ENCODE data around the gene GMIP. TPM values are rescaled to one million over a fixed set of nuclear protein-coding genes. Genes with fewer than 3 reads are reported as not detected.

The GMIP gene
- total and polyA plus RNA-seq, 2 of the 13 experiments (the other 11 are each of a cell fraction or from before 2014, with no cell fraction given) = 1.5 to 1.8 TPM

GRCh38 chr19:19663256-19664120 is 20.0 kb upstream of the GMIP start, which contains the start of gene ATP13A1 (continued):
- TF ChIP-seq ZNF691 (CRISPR knock-in tag; IDR thresholded peaks at IDR 0.05; ENCODE audit: borderline replicate concordance, low read depth) (no peak), SKI (IDR thresholded peaks at IDR 0.05; ENCODE audit: partially characterized antibody) (no peak), FLYWCH1 (CRISPR knock-in tag; IDR thresholded peaks at IDR 0.05) (no peak), E2F5 (CRISPR knock-in tag; conservative IDR thresholded peaks at IDR 0.05) (no peak), BATF2 (CRISPR knock-in tag; IDR thresholded peaks at IDR 0.05) (no peak), MED13 (CRISPR knock-in tag; IDR thresholded peaks at IDR 0.05) (no peak), SNAPC4 (CRISPR knock-in tag; IDR thresholded peaks at IDR 0.05) (no peak), ZNF350 (CRISPR knock-in tag; IDR thresholded peaks at IDR 0.05; ENCODE audit: borderline replicate concordance, low read depth) (no peak), ZNF18 (CRISPR knock-in tag; IDR thresholded peaks at IDR 0.05; ENCODE audit: insufficient replicate concordance) (peak; percentile 20), SNAPC5 (CRISPR knock-in tag; IDR thresholded peaks at IDR 0.05; ENCODE audit: borderline replicate concordance) (no peak), ZBTB34 (CRISPR knock-in tag; IDR thresholded peaks at IDR 0.05) (no peak), FOXC1 (CRISPR knock-in tag; IDR thresholded peaks at IDR 0.05; ENCODE audit: borderline replicate concordance) (no peak; the same call in 1 of the 2 replicates), HOMEZ (CRISPR knock-in tag; IDR thresholded peaks at IDR 0.05; ENCODE audit: low read depth) (no peak), MXI1 (IDR thresholded peaks at IDR 0.05; ENCODE audit: borderline replicate concordance, low read depth, low read length) (peak; percentile 58; the same call in 1 of the 3 replicates), GZF1 (CRISPR knock-in tag; IDR thresholded peaks at IDR 0.05) (no peak)

All from HepG2 (cell line).